Hematopoietic multipotent progenitor cell treated with erythropoietin and hydrocortisone succinate and interleukin-3 and kit ligand, for 6 days (in vitro differentiated cells): ENCODE results near the gene TEX44.
A peak's percentile ranks its signal among the peaks of the same experiment; 100 is the strongest.

Source experiments
- DNase-seq: peaks from one replicate; pipeline ENCODE4 v3.0.0-alpha.2; 2015

The TEX44 gene

GRCh38 chr2:231634951-231635875 lies 42.5 kb downstream of the TEX44 start:
- DNase-seq = no peak

DNA sequence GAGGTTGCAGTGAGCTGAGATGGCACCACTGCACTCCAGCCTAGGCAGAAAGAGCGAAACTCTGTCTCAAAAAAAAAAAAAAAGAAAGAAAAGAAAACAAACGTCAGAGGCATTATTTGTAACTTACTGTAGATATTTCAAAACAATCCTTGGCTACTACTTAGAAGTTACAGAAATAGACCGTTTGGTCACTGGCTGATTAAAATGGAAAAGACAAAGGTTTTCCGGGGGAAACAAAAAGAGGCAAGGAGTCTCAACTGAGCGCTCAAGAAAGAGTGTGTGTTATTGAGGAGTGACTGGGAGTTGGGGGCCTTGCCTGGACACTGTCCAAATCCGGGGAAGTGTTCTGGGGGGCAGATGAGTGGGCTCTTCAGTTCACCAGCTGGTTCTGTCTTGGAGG lies 47.6 kb downstream of the TEX44 start:
- no peak for DNase-seq

DNA sequence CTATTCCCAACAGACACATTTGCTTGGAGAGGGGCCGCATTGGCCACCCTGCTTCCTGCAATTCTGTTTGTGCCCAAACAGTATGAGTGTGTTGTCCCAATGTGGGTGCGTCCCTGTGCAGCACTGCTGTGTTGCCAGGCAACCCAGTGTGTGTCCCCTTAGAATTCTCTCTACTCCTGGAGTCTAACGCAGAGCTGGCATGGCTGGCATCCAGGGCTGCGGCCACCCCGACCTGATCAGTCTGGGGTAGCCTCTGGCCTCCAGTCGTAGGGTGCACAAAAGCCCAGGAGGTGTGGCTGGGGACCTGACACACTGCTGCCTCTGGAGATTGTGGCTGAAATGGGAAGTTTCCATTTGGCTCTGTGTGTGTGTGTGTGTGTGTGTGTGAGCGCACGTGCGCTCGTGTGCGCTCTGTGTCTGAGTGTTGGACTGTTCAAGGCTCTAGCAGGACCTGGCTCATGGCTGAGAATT lies 48.0 kb downstream of the TEX44 start:
- peak; percentile 72 for DNase-seq

GRCh38 chr2:231642631-231643494 lies 50.2 kb downstream of the TEX44 start:
- peak; percentile 80 for DNase-seq

DNA sequence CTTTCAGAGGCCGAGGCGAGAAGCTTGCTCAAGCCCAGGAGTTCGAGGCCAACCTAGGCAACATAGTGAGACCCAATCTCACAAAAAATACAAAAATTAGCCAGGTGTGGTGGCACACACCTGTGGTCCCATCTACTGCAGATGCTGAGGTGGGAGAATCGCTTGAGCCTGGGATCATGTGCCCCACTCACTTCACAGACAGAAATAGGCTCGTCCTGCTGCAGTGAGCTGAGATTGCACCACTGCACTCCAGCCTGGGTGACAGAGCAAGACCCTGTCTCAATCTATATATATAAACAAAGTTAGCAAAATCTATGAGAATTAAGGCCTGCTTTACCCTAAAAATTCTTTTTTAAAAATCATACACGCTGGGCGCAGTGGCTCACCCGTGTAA lies 50.8 kb downstream of the TEX44 start:
- no peak for DNase-seq
